NCI-H146 (cell line): ENCODE results near the gene ARHGAP42.

Experiments
- DNase-seq: peaks from one replicate; lab custom pipeline; 2025; lab: John Stamatoyannopoulos, UW

Gene ARHGAP42

DNA sequence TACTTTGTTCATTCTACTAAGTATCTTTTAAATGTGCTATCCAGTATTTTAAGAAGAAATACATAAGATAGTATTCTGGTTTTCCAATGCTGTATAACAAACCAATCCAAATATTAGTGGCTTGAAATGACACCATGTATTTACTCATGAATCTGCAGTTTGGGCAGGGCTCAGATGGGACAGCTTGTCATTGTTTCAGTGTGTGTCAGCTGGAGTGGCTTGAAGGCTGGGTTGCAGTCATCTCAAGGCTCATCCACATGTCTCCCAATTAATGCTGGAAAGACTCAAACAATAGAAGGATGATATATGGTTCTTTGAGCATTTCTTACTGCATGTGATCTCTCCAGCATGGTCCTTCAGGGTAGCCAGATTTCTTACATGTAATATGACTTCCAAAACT lies 146.2 kb downstream of the ARHGAP42 start:
- no peak for DNase-seq

- DNase-seq = no peak
Observed at GRCh38 chr11:100835854-100836253, 148.8 kb downstream of the ARHGAP42 start.

DNA sequence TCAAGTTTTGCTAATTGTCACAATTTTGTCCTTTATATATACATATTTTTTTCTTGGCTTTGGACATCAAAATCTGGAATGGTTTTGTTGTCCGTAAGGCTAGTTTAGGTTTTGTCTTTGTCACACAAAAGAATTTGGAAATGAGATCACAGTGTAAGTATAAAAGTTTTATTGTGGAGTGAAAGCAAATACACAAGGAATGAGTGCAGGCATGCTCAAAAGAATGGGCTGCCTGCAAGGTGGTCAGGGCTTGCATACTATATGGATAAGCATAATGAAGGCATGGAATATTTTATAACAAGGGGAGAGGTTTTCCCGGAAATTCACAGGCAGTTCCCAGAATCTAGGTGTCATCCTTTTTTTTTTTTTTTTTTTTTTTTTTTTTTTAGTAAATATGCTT lies 150.2 kb downstream of the ARHGAP42 start:
- DNase-seq = no peak

DNA sequence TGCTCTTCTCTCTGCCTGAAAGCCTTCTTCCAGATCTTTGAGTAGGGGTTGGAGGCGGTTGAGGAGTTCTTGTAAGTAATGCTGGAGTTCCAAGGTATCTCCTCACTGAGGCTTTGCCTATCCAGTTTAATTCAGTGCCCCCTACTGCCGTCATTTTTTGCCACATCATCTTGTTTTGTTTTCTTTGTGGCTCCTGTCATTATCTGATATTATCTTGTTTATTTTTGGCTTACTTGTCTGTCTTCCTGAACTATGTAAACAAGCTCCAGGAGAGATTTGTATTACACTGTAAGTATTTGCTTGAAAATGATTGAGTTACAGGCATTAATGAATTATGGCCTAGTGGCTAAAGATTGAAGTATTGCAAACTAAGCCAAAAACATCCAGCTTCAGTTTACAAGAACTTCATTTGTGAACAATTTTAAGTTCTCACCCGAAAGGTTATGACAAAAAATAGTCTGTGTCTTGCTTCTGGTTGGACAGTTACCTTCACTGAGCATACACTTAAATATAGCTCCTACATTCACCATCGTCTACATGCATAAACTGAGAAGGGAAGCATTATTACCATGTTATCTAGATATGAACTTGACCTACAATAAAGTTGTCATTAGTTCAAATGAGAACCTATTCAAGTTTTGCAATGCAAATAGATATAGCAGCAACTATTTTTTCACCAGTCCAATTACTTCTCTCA lies 154.8 kb downstream of the ARHGAP42 start:
- DNase-seq = no peak

DNA sequence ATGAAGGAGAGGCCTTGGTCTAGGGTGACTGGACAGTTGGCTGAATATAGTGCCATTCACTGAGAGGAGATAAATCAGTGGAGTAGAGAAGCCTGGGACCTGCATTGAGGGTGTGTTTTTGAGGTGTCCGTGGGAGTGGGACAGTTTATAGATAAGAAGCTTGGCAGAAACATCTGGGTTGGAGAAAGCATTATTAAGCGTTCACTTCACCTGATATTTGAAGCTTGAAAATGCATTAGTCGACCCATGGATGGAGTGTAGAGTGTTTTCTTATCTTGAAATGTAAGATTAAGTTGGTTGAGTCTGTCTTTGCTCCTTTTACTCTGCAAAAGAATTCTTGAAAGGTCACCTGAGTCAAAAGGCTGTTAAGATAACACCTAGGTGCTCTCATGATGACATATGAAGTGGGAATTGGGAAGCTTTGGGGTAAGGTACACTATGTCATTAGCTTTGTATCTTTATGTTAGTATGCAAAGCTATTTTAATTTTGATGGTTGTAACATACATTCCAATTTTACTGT lies 160.7 kb downstream of the ARHGAP42 start:
- DNase-seq = no peak

DNA sequence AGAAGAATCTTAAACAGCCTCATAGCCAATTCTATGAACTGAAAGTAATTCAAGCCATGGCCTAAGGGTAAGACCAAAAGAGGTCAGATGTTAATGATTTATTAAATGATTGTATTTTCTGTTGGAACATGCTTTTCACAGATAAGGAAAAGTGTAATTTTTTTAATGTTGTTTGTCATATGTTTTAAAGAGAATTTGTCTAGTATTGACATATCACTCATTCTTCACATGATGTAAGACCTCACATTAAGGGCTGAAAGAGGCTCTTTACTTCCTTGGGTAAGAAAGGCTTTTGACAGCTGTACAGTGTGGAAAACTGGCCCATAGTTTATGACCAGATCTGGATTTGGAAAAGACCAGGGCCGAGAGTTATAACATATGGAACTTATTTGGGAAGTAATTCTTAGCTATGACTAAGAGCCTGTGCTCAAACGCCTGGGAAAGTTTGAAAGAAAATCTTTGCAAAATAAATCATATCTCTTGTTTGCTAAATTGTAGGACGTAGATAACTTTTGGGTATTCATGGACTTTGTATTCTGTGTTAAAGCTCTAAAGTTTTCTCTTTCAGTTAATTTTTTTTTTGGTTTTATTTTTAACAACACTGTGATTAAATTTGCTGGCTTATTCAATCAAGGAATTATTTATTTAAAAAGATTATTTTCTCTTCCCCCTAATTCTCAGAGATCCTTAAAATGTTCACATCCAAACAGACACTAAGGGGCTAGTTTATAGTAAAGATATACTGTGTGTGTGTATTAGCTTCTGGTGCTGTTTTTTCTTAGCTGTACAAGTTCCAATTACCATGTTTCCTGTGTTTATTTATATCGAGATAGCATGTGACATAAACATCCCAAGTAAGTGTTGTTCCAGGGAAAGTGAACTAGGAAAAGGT lies 162.2 kb downstream of the ARHGAP42 start:
- no peak for DNase-seq

GRCh38 chr11:100849901-100850235 lies 162.8 kb downstream of the ARHGAP42 start:
- DNase-seq = no peak

DNA sequence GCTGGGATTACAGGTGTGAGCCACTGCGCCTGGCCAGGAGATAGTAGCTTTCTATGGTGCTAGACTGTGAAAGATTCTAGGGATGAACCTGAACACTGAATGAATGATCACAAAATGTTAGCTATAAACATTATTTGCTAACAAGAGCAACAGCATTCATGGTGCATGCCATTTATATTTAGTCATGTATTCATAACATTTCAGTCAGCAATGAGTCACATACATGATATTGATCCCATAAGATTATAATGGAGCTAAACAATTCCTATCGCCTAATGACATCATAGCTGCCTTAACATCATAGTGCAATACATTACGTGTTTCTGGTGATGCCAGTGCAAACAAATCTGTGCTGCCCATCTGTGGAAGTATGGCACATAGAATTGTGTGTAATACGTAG lies 164.1 kb downstream of the ARHGAP42 start:
- no peak for DNase-seq

DNA sequence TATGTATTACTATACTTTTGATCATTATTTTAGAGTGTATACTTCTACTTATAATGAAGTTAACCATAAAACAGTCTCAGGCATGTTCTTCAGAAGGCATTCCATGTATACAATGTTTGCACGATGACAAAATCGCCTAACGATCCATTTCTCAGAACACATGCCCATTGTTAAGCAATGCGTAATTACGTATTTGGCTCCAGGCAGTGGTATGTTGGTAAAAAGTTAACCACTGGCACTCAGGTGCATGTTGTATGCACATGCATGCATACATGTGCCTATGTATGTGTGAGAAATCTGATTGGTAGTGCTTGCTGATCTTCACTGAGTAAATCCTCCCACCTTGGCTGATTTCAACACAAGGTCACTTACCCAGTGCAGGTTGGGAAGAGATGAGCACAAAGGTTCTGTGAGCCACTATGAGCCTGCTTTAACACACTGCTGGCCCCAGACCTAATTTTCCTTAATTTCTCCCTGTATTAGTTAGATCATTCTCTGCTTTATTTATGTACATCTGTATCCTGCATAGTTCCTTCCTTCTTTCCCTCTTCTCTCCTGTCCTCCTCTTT lies 164.6 kb downstream of the ARHGAP42 start:
- DNase-seq = no peak

- DNase-seq = peak; percentile 12
Observed at GRCh38 chr11:100855466-100856067, 168.5 kb downstream of the ARHGAP42 start.

- DNase-seq = no peak
Observed at GRCh38 chr11:100857236-100858005, 170.3 kb downstream of the ARHGAP42 start.

- no peak for DNase-seq
Observed at GRCh38 chr11:100860318-100861155, 173.4 kb downstream of the ARHGAP42 start.

DNA sequence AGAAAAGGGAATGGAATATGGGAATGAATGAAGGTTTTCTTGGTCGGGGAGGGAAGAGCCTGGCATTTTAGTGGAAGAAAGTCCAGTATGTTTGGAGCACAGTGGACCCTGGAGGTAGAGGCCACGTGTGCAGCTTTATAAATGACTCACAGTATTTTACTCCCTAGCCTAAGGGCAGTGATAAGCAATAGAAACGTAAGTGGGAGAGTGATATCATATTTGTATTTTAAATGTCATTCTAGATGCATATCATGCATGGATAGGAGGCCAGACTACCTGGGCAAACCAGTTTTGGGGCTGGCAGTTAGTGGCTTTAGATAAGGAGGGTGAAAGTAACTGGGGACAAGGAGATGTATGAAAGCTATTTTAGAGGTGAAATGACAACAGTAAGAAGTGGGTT lies 174.1 kb downstream of the ARHGAP42 start:
- DNase-seq = no peak

DNA sequence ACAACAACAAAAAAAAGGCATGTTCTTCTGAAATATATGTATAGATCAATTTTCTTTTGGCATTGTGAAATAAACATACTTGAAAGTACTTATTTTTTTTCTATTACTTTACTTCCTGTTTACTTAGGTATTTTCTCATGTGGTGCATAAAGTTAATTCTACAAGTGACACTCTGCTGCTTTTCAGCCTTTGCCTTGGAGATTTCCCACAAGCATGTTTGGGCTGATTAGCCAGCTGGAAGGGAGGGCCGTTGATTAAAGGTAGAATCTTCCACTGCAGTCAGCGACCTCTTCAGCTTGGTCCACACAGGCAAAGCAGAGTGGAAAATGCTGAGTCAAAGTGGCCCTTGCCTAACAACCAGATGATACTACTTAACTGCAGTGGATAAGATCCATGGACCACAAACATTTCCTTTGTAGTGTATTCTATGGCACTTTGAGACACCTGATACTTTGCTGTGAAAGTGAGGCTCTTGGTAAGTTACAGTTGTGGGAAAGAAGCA lies 176.0 kb downstream of the ARHGAP42 start:
- no peak for DNase-seq

GRCh38 chr11:100865443-100866065 lies 178.5 kb downstream of the ARHGAP42 start:
- no peak for DNase-seq

DNA sequence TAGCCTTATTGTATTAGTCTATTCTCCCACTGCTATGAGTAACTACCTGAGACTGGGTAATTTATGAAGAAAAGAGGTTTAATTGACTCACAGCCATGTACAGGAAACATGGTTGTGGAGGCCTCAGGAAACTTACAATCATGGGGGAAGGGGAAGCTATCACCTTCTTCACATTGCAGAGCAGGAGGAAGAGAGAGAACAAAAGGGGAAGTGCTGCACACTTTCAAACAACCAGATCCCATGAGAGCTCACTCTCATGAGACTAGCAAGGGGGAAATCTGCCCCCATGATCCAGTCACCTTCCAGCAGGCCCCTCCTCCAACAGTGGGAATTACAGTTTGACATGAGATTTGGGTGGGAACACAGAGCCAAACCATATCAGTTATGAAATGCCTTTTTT lies 179.4 kb downstream of the ARHGAP42 start:
- no peak for DNase-seq

DNA sequence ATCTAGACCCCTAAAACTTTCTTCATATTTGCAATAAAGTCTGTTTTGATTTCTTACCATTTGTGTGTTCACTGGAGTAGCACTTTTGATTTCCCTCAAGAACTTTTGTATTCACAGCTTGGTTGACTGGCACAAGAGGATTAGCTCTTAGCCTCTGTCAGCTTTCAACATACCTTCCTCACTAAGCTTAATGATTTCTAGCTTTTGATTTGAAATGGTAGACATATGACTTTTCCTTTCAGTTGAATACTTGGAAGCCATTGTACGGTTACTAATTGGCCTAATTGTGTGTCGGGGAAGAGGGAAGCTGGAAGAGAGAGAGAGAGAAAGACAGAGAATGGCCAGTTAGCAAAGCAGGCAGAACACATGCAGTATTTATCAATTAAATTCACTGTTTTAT lies 180.5 kb downstream of the ARHGAP42 start:
- no peak for DNase-seq

- no peak for DNase-seq
Observed at GRCh38 chr11:100869328-100869727, 182.2 kb downstream of the ARHGAP42 start.

- no peak for DNase-seq
Observed at GRCh38 chr11:100870138-100870537, 183.1 kb downstream of the ARHGAP42 start.
